ENCODE data around the gene HECTD4.
"Not testable (repeated sequence)": the region's sequence is repeated elsewhere in the genome, so short reads cannot be mapped to it uniquely, and the experiment has no call there.

The HECTD4 gene

GRCh38 chr12:112350593-112351592, 31.3 kb downstream of the HECTD4 start:
- DNase-seq: no peak

GRCh38 chr12:112349431-112349830, 32.8 kb downstream of the HECTD4 start:
- DNase-seq: peak; percentile 73 to 91

GRCh38 chr12:112348926-112349325, 33.3 kb downstream of the HECTD4 start:
- not testable (repeated sequence) for DNase-seq

GRCh38 chr12:112347581-112347982, 34.6 kb downstream of the HECTD4 start:
- DNase-seq: peak; percentile 26 to 86

- DNase-seq: no peak
Observed at GRCh38 chr12:112346194-112346593, 36.0 kb downstream of the HECTD4 start.

GRCh38 chr12:112344220-112344619, 38.0 kb downstream of the HECTD4 start:
- no peak for DNase-seq

GRCh38 chr12:112342587-112342986, 39.6 kb downstream of the HECTD4 start:
- DNase-seq: no peak

- peak in 1 of 2 experiments; percentile 5 for DNase-seq
Observed at GRCh38 chr12:112341046-112341825, 41.0 kb downstream of the HECTD4 start.

GRCh38 chr12:112340230-112340629, 42.0 kb downstream of the HECTD4 start:
- DNase-seq: no peak

- DNase-seq: not testable (repeated sequence)
Observed at GRCh38 chr12:112334999-112335398, 47.2 kb downstream of the HECTD4 start.

- no peak for DNase-seq
Observed at GRCh38 chr12:112333019-112333418, 49.2 kb downstream of the HECTD4 start.

- no peak for DNase-seq
Observed at GRCh38 chr12:112331886-112332285, 50.3 kb downstream of the HECTD4 start.

- DNase-seq: no peak
Observed at GRCh38 chr12:112330706-112331105, 51.5 kb downstream of the HECTD4 start.

- DNase-seq: peak in 1 of 2 experiments; percentile 29
Observed at GRCh38 chr12:112328456-112329124, 53.6 kb downstream of the HECTD4 start.

- DNase-seq: peak in 1 of 2 experiments; percentile 47
Observed at GRCh38 chr12:112327209-112327938, 54.9 kb downstream of the HECTD4 start.

GRCh38 chr12:112325622-112326207, 56.5 kb downstream of the HECTD4 start:
- DNase-seq: no peak

- DNase-seq: no peak
Observed at GRCh38 chr12:112325157-112325556, 57.1 kb downstream of the HECTD4 start.

GRCh38 chr12:112322882-112323547, 59.2 kb downstream of the HECTD4 start:
- DNase-seq: no peak

- no peak for DNase-seq
Observed at GRCh38 chr12:112322441-112322840, 59.8 kb downstream of the HECTD4 start.

GRCh38 chr12:112321245-112321644, 61.0 kb downstream of the HECTD4 start:
- no peak for DNase-seq

- no peak for DNase-seq
Observed at GRCh38 chr12:112319395-112319794, 62.8 kb downstream of the HECTD4 start.
